Endothelial cell of umbilical vein (primary cell): Measurements from ENCODE around the gene MAP1S.

Source experiments
- EZH2 ChIP-seq: IDR thresholded peaks from 2 replicates; pipeline ENCODE4 v1.6.1; 2012; ENCODE audit warnings: borderline replicate concordance, low read depth, mild to moderate bottlenecking, moderate library complexity, low read length, inconsistent platforms; ENCODE audit not compliant: severe bottlenecking
- FOS ChIP-seq: IDR thresholded peaks from 2 replicates; pipeline ENCODE4 v1.6.1; 2011; ENCODE audit warnings: mild to moderate bottlenecking, low read length, moderate library complexity, borderline replicate concordance; ENCODE audit not compliant: insufficient read depth
- MAX ChIP-seq: IDR thresholded peaks from 2 replicates; pipeline ENCODE4 v1.6.1; 2011; ENCODE audit not compliant: insufficient read depth, insufficient read length
- POLR2A ChIP-seq: IDR thresholded peaks from 2 replicates; pipeline ENCODE4 v1.6.1; 2012; ENCODE audit warnings: low read depth, mild to moderate bottlenecking, control low read depth, low read length
- POLR2AphosphoS5 ChIP-seq: IDR thresholded peaks from 2 replicates; pipeline ENCODE4 v1.6.1; 2012; ENCODE audit warnings: low read depth, mild to moderate bottlenecking, control low read depth, low read length, moderate library complexity; ENCODE audit not compliant: insufficient read depth
- TF ChIP-seq, protein P1 (sequence below), 2 donors: IDR thresholded peaks; 1 replicate in 1 of 2; 2 replicates in 1 of 2; pipeline ENCODE4 v1.5.1; 2011; ENCODE audit warnings: low read length in 2 of 2, mild to moderate bottlenecking in 2 of 2, moderate library complexity in 2 of 2, control low read depth in 1 of 2, inconsistent platforms in 1 of 2, low read depth in 1 of 2; ENCODE audit not compliant: insufficient read depth in 1 of 2; ENCODE audit errors: extremely low read depth in 1 of 2

DNA sequence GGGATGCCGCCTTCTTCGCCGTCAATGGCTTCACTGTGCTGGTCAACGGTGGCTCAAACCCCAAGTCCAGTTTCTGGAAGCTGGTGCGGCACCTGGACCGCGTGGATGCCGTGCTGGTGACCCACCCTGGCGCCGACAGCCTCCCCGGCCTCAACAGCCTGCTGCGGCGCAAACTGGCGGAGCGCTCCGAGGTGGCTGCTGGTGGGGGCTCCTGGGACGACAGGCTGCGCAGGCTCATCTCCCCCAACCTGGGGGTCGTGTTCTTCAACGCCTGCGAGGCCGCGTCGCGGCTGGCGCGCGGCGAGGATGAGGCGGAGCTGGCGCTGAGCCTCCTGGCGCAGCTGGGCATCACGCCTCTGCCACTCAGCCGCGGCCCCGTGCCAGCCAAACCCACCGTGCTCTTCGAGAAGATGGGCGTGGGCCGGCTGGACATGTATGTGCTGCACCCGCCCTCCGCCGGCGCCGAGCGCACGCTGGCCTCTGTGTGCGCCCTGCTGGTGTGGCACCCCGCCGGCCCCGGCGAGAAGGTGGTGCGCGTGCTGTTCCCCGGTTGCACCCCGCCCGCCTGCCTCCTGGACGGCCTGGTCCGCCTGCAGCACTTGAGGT lies 7.0 kb downstream of the MAP1S start:
- TF ChIP-seq POLR2AphosphoS5, result no peak
- no peak for TF ChIP-seq FOS
- TF ChIP-seq, protein P1, sequence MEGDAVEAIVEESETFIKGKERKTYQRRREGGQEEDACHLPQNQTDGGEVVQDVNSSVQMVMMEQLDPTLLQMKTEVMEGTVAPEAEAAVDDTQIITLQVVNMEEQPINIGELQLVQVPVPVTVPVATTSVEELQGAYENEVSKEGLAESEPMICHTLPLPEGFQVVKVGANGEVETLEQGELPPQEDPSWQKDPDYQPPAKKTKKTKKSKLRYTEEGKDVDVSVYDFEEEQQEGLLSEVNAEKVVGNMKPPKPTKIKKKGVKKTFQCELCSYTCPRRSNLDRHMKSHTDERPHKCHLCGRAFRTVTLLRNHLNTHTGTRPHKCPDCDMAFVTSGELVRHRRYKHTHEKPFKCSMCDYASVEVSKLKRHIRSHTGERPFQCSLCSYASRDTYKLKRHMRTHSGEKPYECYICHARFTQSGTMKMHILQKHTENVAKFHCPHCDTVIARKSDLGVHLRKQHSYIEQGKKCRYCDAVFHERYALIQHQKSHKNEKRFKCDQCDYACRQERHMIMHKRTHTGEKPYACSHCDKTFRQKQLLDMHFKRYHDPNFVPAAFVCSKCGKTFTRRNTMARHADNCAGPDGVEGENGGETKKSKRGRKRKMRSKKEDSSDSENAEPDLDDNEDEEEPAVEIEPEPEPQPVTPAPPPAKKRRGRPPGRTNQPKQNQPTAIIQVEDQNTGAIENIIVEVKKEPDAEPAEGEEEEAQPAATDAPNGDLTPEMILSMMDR (IDR thresholded peaks at IDR 0.05; ENCODE audit: extremely low read depth in 1 of 2, insufficient read depth in 1 of 2, low read depth in 1 of 2, low read length in 2 of 2), result no peak
- no peak for TF ChIP-seq POLR2A
- no peak for TF ChIP-seq EZH2
- TF ChIP-seq MAX, result no peak
